Activated naive CD4-positive, alpha-beta T cell treated with anti-CD3 and anti-CD28 coated beads for 36 hours (primary cell): ENCODE data around the gene TOX2. TPM values are rescaled to one million over a fixed set of nuclear protein-coding genes. Genes with fewer than 3 reads are reported as not detected.
A peak's percentile ranks its signal among the peaks of the same experiment; 100 is the strongest.

Experiments used
- CTCF ChIA-PET: fragments of 350-600 bp; sonication (Branson Sonifier 250); formaldehyde crosslinking; loops from one replicate; lab custom pipeline; 2021; ENCODE audit warnings: antibody characterized with exemption; lab: Charles Lee
- DNase-seq: peaks from one replicate; pipeline ENCODE4 v3.0.0-alpha.2; 2020
- H3K27ac Mint-ChIP-seq: one replicate; pipeline ENCODE4 v1.8.0; 2021; ENCODE audit warnings: mild to moderate bottlenecking, mixed read lengths
- H3K27me3 Mint-ChIP-seq: one replicate; pipeline ENCODE4 v1.8.0; 2021; ENCODE audit warnings: low read depth, mixed read lengths
- H3K36me3 Mint-ChIP-seq: one replicate; pipeline ENCODE4 v1.8.0; 2021; ENCODE audit warnings: low read depth, mixed read lengths
- H3K4me1 Mint-ChIP-seq: one replicate; pipeline ENCODE4 v1.8.0; 2021; ENCODE audit warnings: low read depth, mixed read lengths
- H3K4me3 Mint-ChIP-seq: one replicate; pipeline ENCODE4 v1.8.0; 2021; ENCODE audit warnings: mild to moderate bottlenecking, moderate library complexity, mixed read lengths
- H3K9me3 Mint-ChIP-seq: one replicate; pipeline ENCODE4 v1.8.0; 2021; ENCODE audit warnings: mixed read lengths
- intact Hi-C: fragments of 100-400 bp; cut with micrococcal nuclease; formaldehyde crosslinking; loops from one replicate; pipeline ENCODE4 v1.15.1; 2023
- total RNA-seq, 2 experiments: library from RNA; stranded (reverse); gene quantifications; one replicate each; pipeline ENCODE4 v1.2.3, GENCODE V29; 2021

TOX2 gene, protein sequence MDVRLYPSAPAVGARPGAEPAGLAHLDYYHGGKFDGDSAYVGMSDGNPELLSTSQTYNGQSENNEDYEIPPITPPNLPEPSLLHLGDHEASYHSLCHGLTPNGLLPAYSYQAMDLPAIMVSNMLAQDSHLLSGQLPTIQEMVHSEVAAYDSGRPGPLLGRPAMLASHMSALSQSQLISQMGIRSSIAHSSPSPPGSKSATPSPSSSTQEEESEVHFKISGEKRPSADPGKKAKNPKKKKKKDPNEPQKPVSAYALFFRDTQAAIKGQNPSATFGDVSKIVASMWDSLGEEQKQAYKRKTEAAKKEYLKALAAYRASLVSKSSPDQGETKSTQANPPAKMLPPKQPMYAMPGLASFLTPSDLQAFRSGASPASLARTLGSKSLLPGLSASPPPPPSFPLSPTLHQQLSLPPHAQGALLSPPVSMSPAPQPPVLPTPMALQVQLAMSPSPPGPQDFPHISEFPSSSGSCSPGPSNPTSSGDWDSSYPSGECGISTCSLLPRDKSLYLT
- total RNA-seq = 1 to 10 TPM; 1.2 to 1.6 TPM

DNA sequence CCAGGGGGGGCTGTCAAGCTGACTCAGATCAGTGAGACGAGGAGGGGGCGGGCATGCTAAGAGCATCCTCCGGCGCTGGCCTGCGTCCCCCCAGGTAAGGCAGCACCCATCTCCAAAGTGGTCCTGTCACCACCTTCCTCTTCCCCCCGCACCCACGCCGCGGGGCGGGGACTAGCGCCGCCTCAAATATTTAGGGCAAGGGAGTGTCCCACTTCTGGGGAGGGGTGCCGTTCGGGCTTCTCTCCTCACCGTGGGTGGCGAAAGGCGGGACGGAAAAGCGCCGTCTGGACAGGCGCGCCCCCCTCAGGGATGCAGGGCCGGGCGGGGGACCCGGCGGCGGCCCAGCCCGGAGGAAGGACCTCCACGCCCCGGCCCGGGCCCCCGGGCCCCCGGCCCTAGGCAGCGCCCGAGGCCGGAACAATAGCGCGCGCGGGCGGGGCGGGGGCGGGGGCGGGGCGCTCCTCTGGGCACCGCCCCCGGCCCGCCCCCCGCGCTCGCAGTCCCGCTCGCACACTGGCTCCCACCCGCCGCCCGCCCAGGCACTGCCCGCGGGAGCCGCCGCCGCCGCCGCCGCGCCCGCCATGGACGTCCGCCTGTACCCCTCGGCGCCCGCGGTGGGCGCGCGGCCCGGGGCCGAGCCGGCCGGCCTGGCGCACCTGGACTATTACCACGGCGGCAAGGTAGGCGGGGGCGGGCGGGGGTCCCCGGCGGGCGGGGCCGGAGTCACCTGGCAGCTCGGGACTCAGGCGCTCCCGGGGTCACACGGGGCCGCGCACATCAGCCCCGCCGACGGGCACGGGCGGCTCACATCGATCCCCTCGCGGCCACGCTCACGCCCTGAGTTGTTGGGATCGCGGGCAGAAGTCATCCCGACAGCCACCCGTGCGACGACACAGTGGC, at the start of gene TOX2:
TOX2 (plus strand) TSS at position 542 of the 900 bp plus-strand sequence; CDS start at position 582, 40 bp downstream.
- peak within 1 kb of the TSS; percentile 73 for H3K4me3 Mint-ChIP-seq
- CTCF ChIA-PET = interaction anchor here (0.9 kb wide), 1 partner anchor 40 kb away, joined by 3 read pairs; no protein-coding TSS in a partner anchor
- H3K36me3 Mint-ChIP-seq = peaks cover 2% of the 10 kb centered on the region
- H3K9me3 Mint-ChIP-seq = peaks cover 14% of the 10 kb centered on the region
- H3K4me1 Mint-ChIP-seq = peaks cover 32% of the 10 kb centered on the region
- H3K27me3 Mint-ChIP-seq = peaks cover 43% of the 10 kb centered on the region
- intact Hi-C loops = loop anchor here (1.0 to 2.0 kb wide), 2 partner anchors 11 to 40 kb away; no protein-coding TSS in a partner anchor
- DNase-seq = peak; percentile 39
- H3K27ac Mint-ChIP-seq = no peak within 1 kb of the TSS

DNA sequence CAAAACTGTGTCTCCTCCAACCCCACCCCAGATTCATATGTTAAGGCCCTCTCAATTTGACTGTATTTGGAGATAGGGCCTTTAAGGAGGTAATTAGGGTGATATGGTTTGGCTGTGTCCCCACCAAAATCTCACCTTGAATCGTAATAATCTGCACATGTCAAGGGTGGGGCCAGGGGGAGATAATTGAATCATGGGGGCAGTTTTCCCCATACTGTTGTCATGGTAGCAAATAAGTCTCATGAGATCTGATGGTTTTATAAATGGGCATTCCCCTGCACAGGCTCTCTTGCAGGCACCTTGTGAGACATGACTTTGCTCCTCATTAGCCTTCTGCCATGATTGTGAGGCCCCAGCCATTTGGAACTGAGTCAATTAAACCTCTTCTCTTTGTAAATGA, 46.6 kb upstream of the TOX2 start:
- Mint-ChIP-seq H3K4me1 (no peaks in the 10 kb centered on the region), H3K27me3 (no peaks in the 10 kb centered on the region), H3K4me3 (no peak overlapping the region), H3K36me3 (no peaks in the 10 kb centered on the region), H3K27ac (no peak overlapping the region), H3K9me3 (no peaks in the 10 kb centered on the region)
- intact Hi-C loops = no loop called here
- DNase-seq = no peak
- CTCF ChIA-PET = no interaction called here

DNA sequence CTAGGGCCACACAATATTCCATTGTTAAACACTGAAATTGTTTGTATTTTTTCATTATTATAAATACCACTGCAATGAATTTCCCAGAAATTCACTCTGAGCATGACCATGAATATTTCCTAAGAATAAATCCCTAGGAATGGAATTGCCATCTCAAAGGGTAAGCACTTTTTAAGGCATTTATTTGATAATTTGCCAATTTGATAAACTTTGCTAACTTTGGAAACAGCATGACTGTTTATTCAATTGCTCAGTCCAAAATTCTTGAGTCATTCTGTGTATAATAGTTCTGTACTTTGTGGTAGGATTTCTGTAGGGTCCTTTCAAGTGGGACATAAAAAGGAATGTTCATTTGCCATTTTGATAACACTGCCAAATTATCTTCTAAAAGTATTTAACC, 44.2 kb upstream of the TOX2 start:
- intact Hi-C loops = no loop called here
- CTCF ChIA-PET = no interaction called here
- Mint-ChIP-seq H3K9me3 (no peaks in the 10 kb centered on the region), H3K4me3 (no peak overlapping the region), H3K27me3 (no peaks in the 10 kb centered on the region), H3K36me3 (no peaks in the 10 kb centered on the region), H3K27ac (no peak overlapping the region), H3K4me1 (no peaks in the 10 kb centered on the region)
- DNase-seq = no peak

DNA sequence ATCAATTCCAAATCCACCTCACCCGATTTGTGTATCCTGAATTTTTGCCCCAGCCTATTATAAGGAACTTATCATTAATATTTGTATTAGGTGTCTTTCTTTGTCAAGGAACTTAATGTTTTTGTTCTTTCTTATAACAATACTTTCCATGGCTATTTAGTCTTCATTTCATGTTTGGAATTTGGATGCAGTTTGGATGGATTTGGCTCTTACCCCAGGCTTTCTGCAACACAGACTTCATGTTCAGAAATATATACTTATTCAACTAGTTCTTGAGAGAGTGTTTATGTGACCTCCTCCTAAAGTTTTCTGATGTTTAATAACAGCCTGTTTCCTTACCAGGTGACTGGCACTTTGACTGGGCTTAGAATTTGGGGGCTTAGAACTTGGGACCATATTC, 35.9 kb upstream of the TOX2 start:
- Mint-ChIP-seq H3K27ac (no peak overlapping the region), H3K36me3 (no peaks in the 10 kb centered on the region), H3K4me1 (no peaks in the 10 kb centered on the region)

DNA sequence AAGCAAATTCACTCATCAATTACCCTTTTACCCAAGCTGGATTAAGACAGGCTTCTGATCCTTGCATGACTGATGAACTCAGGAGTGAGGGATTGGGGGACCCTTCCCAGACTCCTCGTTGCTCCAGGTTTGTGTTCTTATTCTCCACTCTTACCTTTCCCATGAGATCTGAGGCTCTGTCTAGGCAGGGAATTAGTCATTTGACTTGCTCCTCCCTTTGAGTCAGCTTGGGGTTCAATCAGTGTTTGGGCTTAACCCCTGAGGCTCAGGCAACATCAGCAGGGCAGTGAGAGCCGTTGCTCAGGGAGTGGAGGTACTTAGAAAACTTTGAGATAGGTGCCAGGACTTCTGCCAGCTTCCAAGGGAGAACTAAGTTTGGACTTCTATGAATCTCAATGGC, 20.7 kb upstream of the TOX2 start:
- H3K36me3 Mint-ChIP-seq = peaks cover 2% of the 10 kb centered on the region
- no peak overlapping the region for H3K4me3 Mint-ChIP-seq
- H3K27ac Mint-ChIP-seq = no peak overlapping the region
- H3K4me1 Mint-ChIP-seq = no peaks in the 10 kb centered on the region
- intact Hi-C loops = no loop called here
- peaks cover 3% of the 10 kb centered on the region for H3K27me3 Mint-ChIP-seq
- CTCF ChIA-PET = no interaction called here
- H3K9me3 Mint-ChIP-seq = peaks cover 17% of the 10 kb centered on the region
- DNase-seq = no peak

More for the DNA sequence above, 35.9 kb upstream of the TOX2 start:
- Mint-ChIP-seq H3K27me3 (no peaks in the 10 kb centered on the region), H3K9me3 (no peaks in the 10 kb centered on the region), H3K4me3 (no peak overlapping the region)
- intact Hi-C loops = no loop called here
- no peak for DNase-seq
- CTCF ChIA-PET = no interaction called here

DNA sequence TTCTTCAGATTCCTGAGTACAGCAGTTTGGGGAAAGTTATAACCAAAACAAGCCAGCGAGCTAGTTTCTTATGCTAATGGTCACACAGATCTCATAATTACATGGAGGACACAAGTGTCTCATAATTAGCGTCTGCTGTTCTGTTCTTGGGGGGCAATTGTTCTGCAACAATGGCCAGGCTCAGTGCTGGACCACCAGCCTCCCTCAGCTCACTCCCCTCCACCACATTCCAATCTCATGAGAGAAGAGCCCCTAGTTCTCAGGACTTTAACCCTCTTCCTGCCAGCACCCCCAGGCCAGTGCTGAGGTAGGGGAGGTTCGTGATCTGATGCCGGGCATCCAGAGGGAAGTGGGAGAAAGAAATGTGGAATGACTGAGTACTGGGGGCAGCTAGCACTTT, 20.2 kb upstream of the TOX2 start:
- no peak for DNase-seq
- H3K9me3 Mint-ChIP-seq = peaks cover 16% of the 10 kb centered on the region
- no peaks in the 10 kb centered on the region for H3K4me1 Mint-ChIP-seq
- no peak overlapping the region for H3K4me3 Mint-ChIP-seq
- intact Hi-C loops = no loop called here
- CTCF ChIA-PET = no interaction called here
- peaks cover 3% of the 10 kb centered on the region for H3K27me3 Mint-ChIP-seq
- peaks cover 2% of the 10 kb centered on the region for H3K36me3 Mint-ChIP-seq
- no peak overlapping the region for H3K27ac Mint-ChIP-seq

DNA sequence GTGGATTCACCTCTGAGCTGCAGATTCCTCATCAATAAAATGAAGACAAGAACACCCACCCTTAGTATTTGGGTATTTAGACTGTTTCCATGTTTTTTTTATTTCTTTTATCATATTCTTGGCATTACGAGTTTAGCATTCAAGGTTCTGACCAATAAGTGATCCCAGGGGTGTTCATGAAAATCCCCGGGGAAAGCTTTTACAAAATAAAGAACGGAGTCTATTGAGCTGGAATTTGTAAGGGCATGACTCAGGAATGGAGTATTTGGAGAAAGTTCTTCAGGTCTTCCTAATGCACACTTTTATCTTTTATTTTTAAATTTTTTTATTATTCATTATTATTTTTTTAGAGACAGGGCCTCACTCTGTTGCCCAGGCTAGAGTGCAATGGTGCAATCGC, 19.4 kb upstream of the TOX2 start:
- Mint-ChIP-seq H3K36me3 (no peaks in the 10 kb centered on the region), H3K4me3 (no peak overlapping the region), H3K27ac (no peak overlapping the region), H3K27me3 (peaks cover 3% of the 10 kb centered on the region), H3K4me1 (no peaks in the 10 kb centered on the region), H3K9me3 (peaks cover 11% of the 10 kb centered on the region)
- CTCF ChIA-PET = no interaction called here
- no peak for DNase-seq
- intact Hi-C loops = no loop called here

DNA sequence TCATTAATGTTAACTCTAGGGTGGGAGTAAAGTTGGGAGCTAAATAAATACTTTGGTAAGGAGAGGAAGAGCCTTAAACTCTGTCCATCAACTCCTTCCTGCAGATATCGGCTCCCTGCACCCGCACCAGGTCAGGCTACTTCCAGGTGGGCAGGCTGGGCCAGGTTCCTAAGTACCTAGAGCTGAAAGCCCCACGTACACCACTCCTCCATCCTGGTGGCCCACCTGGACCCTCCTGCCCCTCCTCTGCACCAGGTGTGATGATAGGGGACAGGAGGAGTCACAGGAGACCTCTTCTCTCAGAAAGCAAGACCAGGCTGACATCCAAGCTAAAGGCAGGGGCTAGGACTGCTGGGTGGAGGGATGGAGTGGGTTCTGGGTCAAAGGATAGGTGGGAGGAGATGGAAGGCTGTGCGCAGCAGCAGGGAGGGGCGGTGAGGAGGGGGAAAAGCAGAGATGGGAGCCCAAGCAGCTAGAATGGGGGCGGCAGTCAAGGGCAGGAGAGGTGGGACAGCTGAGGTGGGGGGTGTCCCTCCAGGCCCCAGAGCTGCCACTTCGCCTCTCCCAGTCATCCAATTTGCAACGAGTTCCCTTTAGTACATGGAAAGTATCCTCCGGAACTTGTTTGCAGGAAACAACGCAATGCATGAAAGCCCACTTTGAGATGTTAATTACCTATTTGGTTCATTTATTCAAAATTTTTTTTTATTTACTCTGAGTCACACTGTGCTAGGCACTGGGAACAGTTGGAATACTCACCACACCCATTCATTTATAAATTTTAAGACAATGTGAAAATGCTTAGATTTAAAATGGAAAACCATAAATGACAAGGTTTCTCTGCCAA, 15.2 kb upstream of the TOX2 start:
- Mint-ChIP-seq H3K36me3 (no peaks in the 10 kb centered on the region), H3K4me1 (no peaks in the 10 kb centered on the region), H3K4me3 (no peak overlapping the region), H3K27me3 (no peaks in the 10 kb centered on the region), H3K27ac (no peak overlapping the region), H3K9me3 (peaks cover 7% of the 10 kb centered on the region)
- DNase-seq = no peak
- intact Hi-C loops = no loop called here
- CTCF ChIA-PET = no interaction called here

DNA sequence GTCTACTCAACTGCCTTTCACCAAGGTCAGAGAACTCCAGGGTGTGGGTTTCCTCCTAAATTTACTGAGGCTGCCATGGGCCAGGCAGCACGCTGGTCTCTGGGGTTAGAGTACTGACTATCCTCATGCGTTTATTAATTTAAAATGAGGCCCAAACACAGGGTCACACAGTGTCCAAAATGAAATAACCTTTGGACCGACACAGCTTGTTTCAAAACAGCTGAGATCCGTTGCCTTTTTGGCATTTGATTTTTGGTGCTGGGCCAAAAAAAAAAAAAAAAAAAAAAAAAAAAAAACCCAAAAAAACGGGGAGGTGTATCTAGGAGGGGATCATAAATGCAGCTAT, 14.6 kb upstream of the TOX2 start:
- H3K4me1 Mint-ChIP-seq = no peaks in the 10 kb centered on the region
- intact Hi-C loops = no loop called here

DNA sequence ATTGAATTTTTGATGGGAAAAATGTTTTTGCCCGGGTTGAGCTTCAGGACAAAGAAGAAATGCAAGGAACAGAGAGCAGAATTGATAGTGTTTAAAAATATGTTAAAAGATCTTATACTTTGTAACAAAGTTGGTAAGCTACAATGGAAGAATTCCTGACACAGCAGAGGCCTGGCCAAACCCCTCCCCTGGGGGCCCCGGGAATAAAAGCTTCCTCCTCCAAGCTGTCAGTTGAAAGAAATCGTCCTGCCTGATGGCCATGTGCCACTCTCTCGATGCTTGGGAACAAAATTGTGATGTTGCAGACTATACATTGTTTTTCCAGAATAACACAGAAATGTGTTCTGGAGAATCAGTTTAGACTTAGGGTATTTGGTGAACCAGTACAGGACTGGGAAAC, 14.2 kb upstream of the TOX2 start:
- intact Hi-C loops = no loop called here
- Mint-ChIP-seq H3K9me3 (peaks cover 7% of the 10 kb centered on the region), H3K4me1 (no peaks in the 10 kb centered on the region), H3K4me3 (no peak overlapping the region), H3K27ac (no peak overlapping the region), H3K27me3 (no peaks in the 10 kb centered on the region), H3K36me3 (no peaks in the 10 kb centered on the region)
- no peak for DNase-seq
- CTCF ChIA-PET = no interaction called here

More for the DNA sequence above, 14.6 kb upstream of the TOX2 start:
- H3K27me3 Mint-ChIP-seq = no peaks in the 10 kb centered on the region
- no peak for DNase-seq
- CTCF ChIA-PET = no interaction called here
- H3K27ac Mint-ChIP-seq = no peak overlapping the region
- peaks cover 7% of the 10 kb centered on the region for H3K9me3 Mint-ChIP-seq
- no peaks in the 10 kb centered on the region for H3K36me3 Mint-ChIP-seq
- no peak overlapping the region for H3K4me3 Mint-ChIP-seq

DNA sequence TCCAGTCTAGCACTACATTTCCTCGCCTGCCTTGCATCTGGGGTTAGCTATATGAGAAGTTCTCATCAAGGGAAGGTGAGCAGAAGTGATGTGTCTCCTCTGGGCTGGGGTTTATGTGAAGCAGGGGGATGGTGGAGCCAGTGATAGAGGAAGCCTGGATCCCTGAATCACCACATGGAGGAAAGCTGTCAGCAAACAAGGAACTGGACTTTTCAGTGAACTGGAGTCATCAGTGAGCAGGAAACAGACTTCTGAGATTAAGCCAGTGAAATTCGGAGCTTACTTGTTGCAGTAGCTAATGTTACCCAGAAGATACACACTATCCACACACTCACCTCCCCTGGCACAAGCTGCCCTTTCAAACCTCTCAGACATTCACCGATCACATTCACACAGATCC, 13.4 kb upstream of the TOX2 start:
- Mint-ChIP-seq H3K4me1 (no peaks in the 10 kb centered on the region), H3K27ac (no peak overlapping the region), H3K4me3 (no peak overlapping the region), H3K36me3 (no peaks in the 10 kb centered on the region), H3K27me3 (no peaks in the 10 kb centered on the region), H3K9me3 (peaks cover 7% of the 10 kb centered on the region)
- intact Hi-C loops = no loop called here
- CTCF ChIA-PET = interaction anchor here (0.6 kb wide), 1 partner anchor 24 kb away, joined by 3 read pairs; no protein-coding TSS in a partner anchor
- no peak for DNase-seq
